MM.1S (cell line): Measurements from ENCODE around the gene QRICH1.

ENCODE experiments used
- DNase-seq: peaks from one replicate; pipeline ENCODE4 v3.0.0-alpha.2; 2015
- H2AFZ ChIP-seq: fragments of 300-600 bp; sonication (generic); 2 replicates; pipeline ENCODE4 v1.6.0; 2016; ENCODE audit warnings: antibody characterized with exemption, low read length
- H3F3A ChIP-seq: fragments of 300-600 bp; sonication (generic); 2 replicates; pipeline ENCODE4 v1.6.1; 2016; ENCODE audit warnings: mild to moderate bottlenecking, antibody characterized with exemption, low read length, moderate library complexity, mixed read lengths; ENCODE audit not compliant: insufficient read depth
- H3K27ac ChIP-seq: fragments of 300-600 bp; sonication (generic); 2 replicates; pipeline ENCODE4 v1.5.1; 2016; ENCODE audit warnings: mild to moderate bottlenecking, low read length
- H3K27me3 ChIP-seq: fragments of 300-600 bp; sonication (generic); replicated peaks from 2 replicates; pipeline ENCODE4 v1.6.0; 2016; ENCODE audit warnings: low read length; ENCODE audit not compliant: insufficient read depth
- H3K36me3 ChIP-seq: fragments of 300-600 bp; sonication (generic); replicated peaks from 2 replicates; pipeline ENCODE4 v1.6.1; 2016; ENCODE audit warnings: mild to moderate bottlenecking, low read length, mixed read lengths; ENCODE audit not compliant: insufficient read depth
- H3K4me1 ChIP-seq: fragments of 300-600 bp; sonication (generic); 2 replicates; pipeline ENCODE4 v1.6.1; 2016; ENCODE audit warnings: low read length, mixed read lengths
- H3K4me2 ChIP-seq: fragments of 300-600 bp; sonication (generic); 2 replicates; pipeline ENCODE4 v1.6.0; 2016; ENCODE audit warnings: low read depth, low read length
- H3K4me3 ChIP-seq: fragments of 300-600 bp; sonication (generic); 2 replicates; pipeline ENCODE4 v1.5.1; 2016; ENCODE audit warnings: low read length, mixed read lengths
- H3K79me2 ChIP-seq: fragments of 300-600 bp; sonication (generic); 2 replicates; pipeline ENCODE4 v1.6.1; 2016; ENCODE audit warnings: mixed run types, low read length, mixed read lengths
- H3K9ac ChIP-seq: fragments of 300-600 bp; sonication (generic); 2 replicates; pipeline ENCODE4 v1.6.1; 2016; ENCODE audit warnings: low read length, mixed read lengths
- H3K9me2 ChIP-seq: fragments of 300-600 bp; sonication (generic); replicated peaks from 2 replicates; pipeline ENCODE4 v1.6.1; 2016; ENCODE audit warnings: mild to moderate bottlenecking, low read length, mixed read lengths; ENCODE audit not compliant: insufficient read depth
- H3K9me3 ChIP-seq: fragments of 300-600 bp; sonication (generic); replicated peaks from 2 replicates; pipeline ENCODE4 v1.6.1; 2016; ENCODE audit warnings: mild to moderate bottlenecking, low read length, mixed read lengths; ENCODE audit not compliant: insufficient read depth
- H4K20me1 ChIP-seq: fragments of 300-600 bp; sonication (generic); 2 replicates; pipeline ENCODE4 v1.6.1; 2016; ENCODE audit warnings: mild to moderate bottlenecking, low read length, moderate library complexity, mixed read lengths; ENCODE audit not compliant: insufficient read depth
- EZH2 ChIP-seq: fragments of 300-600 bp; sonication (generic); optimal IDR thresholded peaks from 2 replicates; pipeline ENCODE3; 2017; ENCODE audit warnings: low read depth, mild to moderate bottlenecking, antibody characterized with exemption, low read length, mixed read lengths
- EZH2phosphoT487 ChIP-seq: fragments of 300-600 bp; sonication (generic); IDR thresholded peaks from 2 replicates; pipeline ENCODE4 v1.6.1; 2018; ENCODE audit warnings: antibody characterized with exemption, low read length
- TF ChIP-seq, protein P1 (sequence below): fragments of 300-600 bp; sonication (generic); IDR thresholded peaks from 2 replicates; pipeline ENCODE4 v1.5.1; 2016; ENCODE audit warnings: antibody characterized with exemption, low read length, mixed read lengths

The QRICH1 gene

GRCh38 chr3:49026536-49026935 lies 67.3 kb downstream of the QRICH1 start:
- Histone ChIP-seq H3K4me1 (peaks cover 52% of the 10 kb centered on the region), H3K79me2 (peaks cover 70% of the 10 kb centered on the region), H4K20me1 (no peaks in the 10 kb centered on the region), H2AFZ (no peak overlapping the region), H3K27ac (no peak overlapping the region), H3K27me3 (no peaks in the 10 kb centered on the region), H3K4me3 (no peak overlapping the region), H3K9ac (no peak overlapping the region), H3K4me2 (no peak overlapping the region), H3K36me3 (peaks cover 9% of the 10 kb centered on the region; the same call in 1 of the 2 replicates), H3K9me3 (no peaks in the 10 kb centered on the region), H3F3A (peaks cover 62% of the 10 kb centered on the region), H3K9me2 (no peaks in the 10 kb centered on the region)
- DNase-seq: no peak
- TF ChIP-seq EZH2 (no peak), EZH2phosphoT487 (no peak)
- TF ChIP-seq, protein P1, sequence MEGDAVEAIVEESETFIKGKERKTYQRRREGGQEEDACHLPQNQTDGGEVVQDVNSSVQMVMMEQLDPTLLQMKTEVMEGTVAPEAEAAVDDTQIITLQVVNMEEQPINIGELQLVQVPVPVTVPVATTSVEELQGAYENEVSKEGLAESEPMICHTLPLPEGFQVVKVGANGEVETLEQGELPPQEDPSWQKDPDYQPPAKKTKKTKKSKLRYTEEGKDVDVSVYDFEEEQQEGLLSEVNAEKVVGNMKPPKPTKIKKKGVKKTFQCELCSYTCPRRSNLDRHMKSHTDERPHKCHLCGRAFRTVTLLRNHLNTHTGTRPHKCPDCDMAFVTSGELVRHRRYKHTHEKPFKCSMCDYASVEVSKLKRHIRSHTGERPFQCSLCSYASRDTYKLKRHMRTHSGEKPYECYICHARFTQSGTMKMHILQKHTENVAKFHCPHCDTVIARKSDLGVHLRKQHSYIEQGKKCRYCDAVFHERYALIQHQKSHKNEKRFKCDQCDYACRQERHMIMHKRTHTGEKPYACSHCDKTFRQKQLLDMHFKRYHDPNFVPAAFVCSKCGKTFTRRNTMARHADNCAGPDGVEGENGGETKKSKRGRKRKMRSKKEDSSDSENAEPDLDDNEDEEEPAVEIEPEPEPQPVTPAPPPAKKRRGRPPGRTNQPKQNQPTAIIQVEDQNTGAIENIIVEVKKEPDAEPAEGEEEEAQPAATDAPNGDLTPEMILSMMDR: no peak

- DNase-seq: no peak
- Histone ChIP-seq H3K4me3 (no peak overlapping the region), H3K4me1 (peaks cover 52% of the 10 kb centered on the region), H3K79me2 (peaks cover 73% of the 10 kb centered on the region), H3K27ac (peak overlapping the region; percentile 30; the same call in 1 of the 2 replicates), H3K9ac (no peak overlapping the region), H3F3A (peaks cover 67% of the 10 kb centered on the region), H3K36me3 (peaks cover 9% of the 10 kb centered on the region; the same call in 1 of the 2 replicates), H3K4me2 (no peak overlapping the region), H3K27me3 (no peaks in the 10 kb centered on the region), H4K20me1 (no peaks in the 10 kb centered on the region), H3K9me3 (no peaks in the 10 kb centered on the region), H2AFZ (no peak overlapping the region), H3K9me2 (no peaks in the 10 kb centered on the region)
- TF ChIP-seq EZH2phosphoT487: no peak
- TF ChIP-seq, protein P1: no peak
- TF ChIP-seq EZH2: no peak
Observed at GRCh38 chr3:49025793-49026520, 67.9 kb downstream of the QRICH1 start.

GRCh38 chr3:49025005-49025792 lies 68.7 kb downstream of the QRICH1 start:
- Histone ChIP-seq H3K4me2 (peak overlapping the region; percentile 19; the same call in 1 of the 2 replicates), H3K9me3 (no peaks in the 10 kb centered on the region), H3K79me2 (peaks cover 80% of the 10 kb centered on the region), H3F3A (peaks cover 73% of the 10 kb centered on the region), H2AFZ (no peak overlapping the region), H3K4me3 (no peak overlapping the region), H4K20me1 (no peaks in the 10 kb centered on the region), H3K27me3 (no peaks in the 10 kb centered on the region), H3K36me3 (peaks cover 9% of the 10 kb centered on the region; the same call in 1 of the 2 replicates), H3K9ac (no peak overlapping the region), H3K27ac (peak overlapping the region; percentile 30; the same call in 1 of the 2 replicates), H3K9me2 (no peaks in the 10 kb centered on the region), H3K4me1 (peaks cover 52% of the 10 kb centered on the region)
- TF ChIP-seq, protein P1: no peak
- TF ChIP-seq EZH2 (no peak), EZH2phosphoT487 (no peak)
- DNase-seq: peak; percentile 79
